D721Med (cell line): Measurements from ENCODE around the gene RBM26.

Experiments used
- DNase-seq: peaks from one replicate; pipeline ENCODE4 v3.0.0; 2011; ENCODE audit warnings: low spot score; ENCODE audit not compliant: insufficient read length
- FAIRE-seq: peaks from 2 replicates; lab custom pipeline; 2011; peaks lifted over from hg19 to GRCh38; lab: Jason Lieb, UNC
- TF ChIP-seq, protein P1 (sequence below): IDR thresholded peaks from 2 replicates; pipeline ENCODE4 v1.5.1; 2012; ENCODE audit warnings: mild to moderate bottlenecking, control low read depth; ENCODE audit not compliant: insufficient read depth; ENCODE audit errors: missing control alignments

Gene RBM26

DNA sequence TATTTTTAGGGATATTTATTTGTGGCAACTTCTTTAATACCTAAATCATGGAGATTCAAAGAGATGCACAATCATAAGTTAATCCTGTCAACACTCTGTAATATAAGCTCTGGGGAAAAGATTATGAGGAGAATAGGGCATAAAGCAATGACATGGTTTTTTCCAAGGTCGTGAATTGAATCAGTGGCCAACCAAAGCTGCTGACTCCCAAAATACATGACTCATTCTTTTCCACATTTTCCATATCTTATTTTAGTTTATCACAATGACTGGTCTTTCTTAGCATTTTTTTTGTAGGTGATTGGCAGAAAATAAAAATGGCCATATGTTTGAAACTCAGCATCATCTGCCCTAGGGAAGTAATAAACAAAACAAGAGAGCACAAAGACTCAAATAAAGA lies 28.5 kb upstream of the RBM26 start:
- FAIRE-seq (no peak), DNase-seq (no peak)
- TF ChIP-seq, protein P1, sequence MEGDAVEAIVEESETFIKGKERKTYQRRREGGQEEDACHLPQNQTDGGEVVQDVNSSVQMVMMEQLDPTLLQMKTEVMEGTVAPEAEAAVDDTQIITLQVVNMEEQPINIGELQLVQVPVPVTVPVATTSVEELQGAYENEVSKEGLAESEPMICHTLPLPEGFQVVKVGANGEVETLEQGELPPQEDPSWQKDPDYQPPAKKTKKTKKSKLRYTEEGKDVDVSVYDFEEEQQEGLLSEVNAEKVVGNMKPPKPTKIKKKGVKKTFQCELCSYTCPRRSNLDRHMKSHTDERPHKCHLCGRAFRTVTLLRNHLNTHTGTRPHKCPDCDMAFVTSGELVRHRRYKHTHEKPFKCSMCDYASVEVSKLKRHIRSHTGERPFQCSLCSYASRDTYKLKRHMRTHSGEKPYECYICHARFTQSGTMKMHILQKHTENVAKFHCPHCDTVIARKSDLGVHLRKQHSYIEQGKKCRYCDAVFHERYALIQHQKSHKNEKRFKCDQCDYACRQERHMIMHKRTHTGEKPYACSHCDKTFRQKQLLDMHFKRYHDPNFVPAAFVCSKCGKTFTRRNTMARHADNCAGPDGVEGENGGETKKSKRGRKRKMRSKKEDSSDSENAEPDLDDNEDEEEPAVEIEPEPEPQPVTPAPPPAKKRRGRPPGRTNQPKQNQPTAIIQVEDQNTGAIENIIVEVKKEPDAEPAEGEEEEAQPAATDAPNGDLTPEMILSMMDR: no peak

DNA sequence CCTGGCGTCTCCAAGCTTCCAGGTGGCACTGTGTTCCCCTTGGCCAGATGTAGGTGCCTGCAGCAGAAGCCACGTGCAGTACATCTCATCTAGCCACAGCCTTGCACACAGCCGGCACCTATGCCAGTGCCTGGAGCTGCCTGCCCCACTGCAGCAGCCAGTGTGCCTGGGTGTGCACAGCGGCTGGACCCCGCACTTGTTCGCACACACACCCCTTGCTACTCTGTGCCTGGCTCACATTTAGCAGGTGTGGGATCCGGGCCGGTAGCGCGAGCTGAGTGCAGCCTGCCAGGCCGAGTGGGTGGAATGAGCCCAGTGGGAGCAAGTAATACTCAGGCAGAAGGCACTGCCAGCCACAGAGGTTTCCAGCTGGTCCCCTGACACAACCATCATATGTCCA lies 26.9 kb upstream of the RBM26 start:
- TF ChIP-seq, protein P1: no peak
- FAIRE-seq (no peak), DNase-seq (no peak)

DNA sequence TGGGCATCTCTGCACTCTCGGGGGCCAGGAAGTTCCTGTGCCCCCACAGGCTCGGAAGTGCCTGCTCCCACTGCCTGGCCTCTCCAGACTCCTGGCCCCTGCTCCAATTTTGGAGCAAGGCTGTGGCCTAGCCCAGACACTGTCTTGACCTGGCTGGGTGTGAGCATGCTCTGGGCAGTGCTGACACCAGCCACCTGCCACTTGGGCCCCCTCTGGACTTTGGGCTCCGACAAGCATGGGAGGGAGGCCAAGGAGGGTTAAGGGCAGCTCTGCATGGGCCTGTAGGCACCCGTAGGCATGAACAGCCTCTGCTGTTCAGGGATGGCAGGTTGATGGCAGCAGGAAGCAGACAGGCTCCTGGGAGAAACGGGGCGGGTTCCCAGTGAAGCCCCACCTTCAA lies 26.0 kb upstream of the RBM26 start:
- TF ChIP-seq, protein P1: no peak
- no peak for FAIRE-seq

DNA sequence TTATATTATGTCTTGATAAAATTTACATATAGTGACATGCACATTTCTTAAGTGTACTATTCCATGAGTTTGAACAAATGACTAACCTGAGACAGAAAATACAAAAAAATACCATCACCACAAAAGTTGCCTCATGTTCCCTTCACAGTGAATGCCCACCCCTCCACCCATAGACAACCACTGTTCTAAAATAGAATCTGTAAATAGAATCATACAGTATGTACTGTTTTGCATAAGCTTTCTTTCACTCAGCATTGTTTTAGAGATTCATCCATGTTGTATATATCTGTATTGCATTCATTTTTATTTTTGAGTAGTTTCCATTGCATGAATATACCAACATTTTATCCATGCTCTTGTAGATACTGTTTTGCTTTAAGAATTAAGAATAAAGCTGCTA lies 23.3 kb upstream of the RBM26 start:
- FAIRE-seq: no peak
- no peak for DNase-seq
- TF ChIP-seq, protein P1: no peak

More for the DNA sequence above, 26.0 kb upstream of the RBM26 start:
- DNase-seq: no peak

DNA sequence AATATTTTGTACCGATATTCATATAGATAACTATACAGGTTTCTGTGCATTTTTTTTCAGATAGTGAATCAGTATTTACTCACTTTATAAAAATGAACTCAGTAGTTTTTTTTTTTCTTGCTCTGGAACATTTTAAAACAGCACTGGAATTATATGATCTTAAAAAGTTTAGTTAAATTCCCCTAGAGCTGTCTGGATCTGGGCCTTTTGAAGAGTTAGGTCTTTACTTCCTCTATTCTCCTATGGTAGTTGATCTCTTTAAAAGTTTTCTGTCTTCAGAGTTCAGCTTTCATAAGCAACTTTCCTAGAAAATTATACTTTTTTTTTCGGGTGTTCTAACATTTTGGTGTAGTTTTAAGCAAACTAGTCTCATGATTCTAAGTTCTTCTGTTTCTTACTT lies 21.8 kb upstream of the RBM26 start:
- DNase-seq (no peak), FAIRE-seq (no peak)

DNA sequence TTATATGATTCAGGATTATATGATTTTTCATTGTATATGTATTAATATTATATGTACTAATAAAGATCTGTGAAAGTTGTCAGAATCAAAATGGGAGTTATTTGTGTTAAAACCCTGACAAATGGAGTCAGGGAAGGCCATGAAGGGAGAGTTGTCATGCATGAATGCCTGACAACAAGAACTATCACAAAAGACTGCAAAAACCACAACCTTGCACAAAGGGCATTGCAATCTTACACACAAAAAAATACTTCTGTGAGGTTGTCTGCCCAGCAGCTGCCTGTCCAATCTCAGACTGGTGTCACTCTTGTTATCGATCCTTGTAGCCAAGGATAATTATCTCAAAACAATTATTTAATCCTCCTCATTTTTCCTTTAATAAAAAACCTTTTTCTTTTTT lies 21.2 kb upstream of the RBM26 start:
- TF ChIP-seq, protein P1: no peak
- DNase-seq (no peak), FAIRE-seq (no peak)

More for the DNA sequence above, 21.8 kb upstream of the RBM26 start:
- TF ChIP-seq, protein P1: no peak

DNA sequence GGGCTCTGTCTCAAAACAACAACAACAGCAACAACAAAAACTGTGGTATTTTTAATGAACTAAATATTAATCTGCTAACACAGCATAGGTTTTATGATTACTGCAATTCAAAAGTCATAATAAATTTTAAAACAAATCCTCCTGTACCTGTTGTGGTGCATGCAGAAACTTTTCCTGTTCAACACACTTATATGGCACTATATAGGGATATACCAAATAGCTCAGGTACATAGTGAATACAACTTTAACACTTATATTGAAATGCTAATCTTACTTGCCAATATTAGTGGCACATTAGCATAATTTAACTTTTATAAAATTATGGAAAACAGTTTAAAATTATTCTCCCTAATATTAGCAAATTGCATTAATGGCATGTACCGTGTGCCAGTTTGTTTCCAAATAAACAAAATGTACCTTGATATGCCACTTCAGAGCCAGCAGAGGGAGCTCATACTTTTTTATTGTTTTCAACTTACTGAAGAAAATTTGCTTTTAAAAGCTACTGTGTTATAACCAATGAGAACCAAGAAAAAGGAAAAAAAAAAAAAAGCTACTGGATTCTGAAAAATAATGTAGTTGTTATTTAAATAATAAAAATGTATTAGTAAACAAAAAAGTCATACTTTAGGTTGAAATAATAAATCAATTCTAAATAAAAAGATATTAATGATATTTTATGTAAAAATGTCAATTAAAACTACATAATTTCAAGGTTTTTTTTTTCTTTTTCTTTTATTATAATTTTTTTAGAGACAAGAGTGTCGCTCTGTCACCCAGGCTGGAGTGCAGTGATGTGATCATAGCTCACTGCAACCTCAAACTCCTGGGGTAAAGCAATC lies 18.0 kb upstream of the RBM26 start:
- FAIRE-seq: no peak
- no peak for DNase-seq
- TF ChIP-seq, protein P1: peak; percentile 79
